Esophagus squamous epithelium (tissue), 5 donors: ENCODE data around the gene CBFA2T3. TPM values are rescaled to one million over a fixed set of nuclear protein-coding genes. Genes with fewer than 3 reads are reported as not detected.

ENCODE experiments used
- DNase-seq: peaks from one replicate; lab custom pipeline; 2025; lab: John Stamatoyannopoulos, UW
- H3K27ac ChIP-seq, 4 donors: fragments of 200-600 bp; sonication (generic); one replicate each; pipeline ENCODE4 v1.5.1; 2016 to 2019; ENCODE audit warnings: mild to moderate bottlenecking in 1 of 4
- H3K27me3 ChIP-seq, 4 donors: fragments of 200-600 bp; sonication (generic); 1 replicate in 3 of 4; 2 replicates in 1 of 4; pipeline versions ENCODE4 v1.5.1 to v1.6.0; 2017 to 2021; ENCODE audit warnings: antibody characterized with exemption in 1 of 4
- H3K36me3 ChIP-seq, 3 donors: fragments of 200-600 bp; sonication (generic); one replicate each; pipeline ENCODE4 v1.5.1; 2016 to 2019
- H3K4me1 ChIP-seq, 3 donors: fragments of 200-600 bp; sonication (generic); one replicate each; pipeline ENCODE4 v1.5.1; 2017 to 2019
- H3K4me3 ChIP-seq, 4 donors: fragments of 200-600 bp; sonication (generic); 1 replicate in 3 of 4; 2 replicates in 1 of 4; pipeline ENCODE4 v1.5.1; 2016 to 2019; ENCODE audit warnings: mild to moderate bottlenecking in 2 of 4, moderate library complexity in 1 of 4
- H3K9me3 ChIP-seq, 3 donors: fragments of 200-600 bp; sonication (generic); one replicate each; pipeline ENCODE4 v1.5.1; 2016 to 2019
- POLR2A ChIP-seq, 4 donors: fragments of 450-650 bp; IDR thresholded peaks; one replicate each; pipeline ENCODE4 v1.6.1; 2017; ENCODE audit warnings: antibody characterized with exemption in 4 of 4, mild to moderate bottlenecking in 4 of 4, moderate library complexity in 3 of 4
- WGBS, 2 donors: methylation state at CpG; one replicate each; pipeline ENCODE4 v1.1.5; 2018; 5-methylcytosine and 5-hydroxymethylcytosine counted together
- intact Hi-C: fragments of 100-400 bp; cut with DNase I; formaldehyde crosslinking; loops from one replicate; pipeline ENCODE4 v1.15.0; 2022
- total RNA-seq, 4 donors: library from RNA; depleted of rRNA; stranded (reverse); fragments of >200 nt; gene quantifications; one replicate each; pipeline ENCODE4 v1.1.0, GENCODE V29; 2016
- TF ChIP-seq, protein P1 (sequence below), 6 experiments: fragments of 450-650 bp in 4 of 6; fragments of 200-600 bp in 2 of 6; sonication (generic) in 2 of 6; IDR thresholded peaks; one replicate each; pipeline ENCODE4 v1.5.1; 2016 to 2019; ENCODE audit warnings: antibody characterized with exemption in 6 of 6, mild to moderate bottlenecking in 4 of 6, moderate library complexity in 4 of 6
- donor health status: DM: yes; HTN: yes; CAD: no.

Gene CBFA2T3
- total RNA-seq, 4 donors from 2014 or later = 0.18 to 2.7 (median 1.4) TPM

DNA sequence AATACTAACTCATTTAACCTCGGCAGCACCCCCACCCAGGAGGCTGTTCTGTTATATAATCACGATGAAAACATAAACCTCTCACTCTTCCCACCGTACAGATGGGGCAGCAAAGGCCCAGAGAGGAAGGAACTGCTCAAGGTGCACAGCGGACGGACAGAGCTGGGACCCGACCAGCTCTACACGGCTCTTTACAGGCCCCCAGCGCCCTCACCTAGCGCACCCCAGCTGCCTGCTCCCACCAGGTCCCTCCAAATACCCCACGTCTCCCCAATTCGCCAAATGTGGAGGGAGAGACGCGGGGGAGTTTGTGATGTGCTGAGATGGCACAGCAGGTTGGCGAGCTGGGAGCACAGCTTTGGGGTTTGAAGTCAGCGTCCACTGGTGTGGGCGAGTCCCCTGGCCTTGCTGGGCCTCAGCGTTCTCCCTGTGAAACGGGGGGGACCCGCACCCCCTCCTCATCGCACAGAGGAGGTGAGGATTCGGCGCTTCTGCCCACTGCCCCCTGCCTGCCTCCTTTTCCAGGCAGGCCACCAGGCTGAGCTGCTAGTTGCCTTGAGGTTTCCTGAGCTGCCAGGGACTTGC is 54.1 kb downstream of the CBFA2T3 start:
- Histone ChIP-seq H3K27ac (peak overlapping the region in 3 of 4 donors; percentile 16 to 81 (median 60)), H3K27me3 (peaks cover 0 to 48% (median 0%) of the 10 kb centered on the region in 4 donors), H3K9me3 (peaks cover 0 to 13% (median 8%) of the 10 kb centered on the region in 3 donors), H3K4me3 (no peak overlapping the region), H3K4me1 (peaks cover 46 to 99% (median 62%) of the 10 kb centered on the region in 3 donors), H3K36me3 (no peaks in the 10 kb centered on the region)
- no peak for DNase-seq
- 67 to 74% methylated on average over 8 to 21 of the region's 22 CpGs for WGBS, 2 donors
- no peak for TF ChIP-seq POLR2A (IDR thresholded peaks at IDR 0.05)
- TF ChIP-seq, protein P1, sequence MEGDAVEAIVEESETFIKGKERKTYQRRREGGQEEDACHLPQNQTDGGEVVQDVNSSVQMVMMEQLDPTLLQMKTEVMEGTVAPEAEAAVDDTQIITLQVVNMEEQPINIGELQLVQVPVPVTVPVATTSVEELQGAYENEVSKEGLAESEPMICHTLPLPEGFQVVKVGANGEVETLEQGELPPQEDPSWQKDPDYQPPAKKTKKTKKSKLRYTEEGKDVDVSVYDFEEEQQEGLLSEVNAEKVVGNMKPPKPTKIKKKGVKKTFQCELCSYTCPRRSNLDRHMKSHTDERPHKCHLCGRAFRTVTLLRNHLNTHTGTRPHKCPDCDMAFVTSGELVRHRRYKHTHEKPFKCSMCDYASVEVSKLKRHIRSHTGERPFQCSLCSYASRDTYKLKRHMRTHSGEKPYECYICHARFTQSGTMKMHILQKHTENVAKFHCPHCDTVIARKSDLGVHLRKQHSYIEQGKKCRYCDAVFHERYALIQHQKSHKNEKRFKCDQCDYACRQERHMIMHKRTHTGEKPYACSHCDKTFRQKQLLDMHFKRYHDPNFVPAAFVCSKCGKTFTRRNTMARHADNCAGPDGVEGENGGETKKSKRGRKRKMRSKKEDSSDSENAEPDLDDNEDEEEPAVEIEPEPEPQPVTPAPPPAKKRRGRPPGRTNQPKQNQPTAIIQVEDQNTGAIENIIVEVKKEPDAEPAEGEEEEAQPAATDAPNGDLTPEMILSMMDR (IDR thresholded peaks at IDR 0.05) = no peak
- intact Hi-C loops = no loop called here

DNA sequence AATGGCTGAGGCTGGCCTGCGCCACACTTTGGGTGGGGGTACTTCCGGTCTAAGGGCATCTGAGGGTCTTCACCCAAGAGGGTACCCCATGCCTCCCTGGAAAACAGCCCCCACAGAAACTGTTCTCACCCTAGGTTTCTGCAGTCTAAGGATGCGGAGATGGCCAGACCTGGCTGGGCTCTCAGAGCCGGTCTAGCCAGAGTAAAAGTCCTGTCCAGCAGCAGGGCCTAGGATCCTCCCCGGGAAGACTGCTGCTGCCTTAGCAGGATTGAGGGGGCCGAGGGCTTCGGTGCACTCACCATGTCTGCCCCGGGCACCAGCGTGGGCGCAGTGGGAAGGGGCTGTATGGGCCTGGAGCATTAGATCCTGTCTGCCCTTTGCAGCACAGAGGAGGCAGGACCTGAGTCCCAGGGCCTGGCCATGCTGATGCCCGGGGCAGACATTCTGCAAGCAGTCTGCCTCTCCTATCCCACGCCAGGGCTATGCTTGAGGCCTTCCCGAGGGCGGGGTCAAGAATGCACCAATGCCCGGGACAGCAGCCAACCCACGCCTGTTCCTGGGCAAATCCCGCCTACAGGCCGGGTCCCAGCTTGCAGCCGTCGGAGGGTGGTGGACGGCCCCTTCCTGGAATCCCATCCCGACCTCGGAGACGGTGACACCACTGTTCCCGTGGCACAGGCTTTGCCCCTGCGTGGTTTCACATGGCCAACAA is 54.7 kb downstream of the CBFA2T3 start:
- Histone ChIP-seq H3K4me3 (peak overlapping the region in 1 of 4 donors; percentile 18), H3K27me3 (peaks cover 0 to 41% (median 0%) of the 10 kb centered on the region in 4 donors), H3K27ac (peak overlapping the region; percentile 27 to 81 (median 59)), H3K9me3 (peaks cover 0 to 13% (median 8%) of the 10 kb centered on the region in 3 donors), H3K4me1 (peaks cover 46 to 100% (median 62%) of the 10 kb centered on the region in 3 donors), H3K36me3 (no peaks in the 10 kb centered on the region)
- TF ChIP-seq, protein P1 (IDR thresholded peaks at IDR 0.05) = peak in 2 of 6 experiments; percentile 10 to 35
- TF ChIP-seq POLR2A (IDR thresholded peaks at IDR 0.05) = no peak
- DNase-seq = no peak
- intact Hi-C loops = no loop called here
- WGBS, 2 donors = 14 to 20% methylated on average over 4 of the region's 26 CpGs

DNA sequence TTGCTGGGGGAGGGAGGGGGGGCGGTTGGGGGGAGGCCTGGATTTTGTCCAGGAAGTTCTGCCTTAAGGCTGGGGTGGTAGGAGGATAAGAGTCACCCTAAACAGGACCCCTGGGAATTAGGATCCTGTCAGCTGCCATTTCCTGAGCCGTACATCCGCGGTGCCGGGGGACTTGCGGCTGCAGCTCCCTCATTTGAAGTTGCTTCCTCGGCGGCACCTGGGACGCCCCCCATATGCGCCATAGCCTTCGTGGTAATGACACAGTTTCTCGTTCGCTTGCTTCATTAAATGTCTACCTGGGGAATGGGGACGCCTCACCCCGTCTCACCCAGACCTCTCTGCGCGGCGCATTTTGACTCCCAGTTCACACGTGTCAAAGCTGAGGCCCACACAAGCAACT is 55.4 kb downstream of the CBFA2T3 start:
- no peak for DNase-seq
- Histone ChIP-seq H3K36me3 (no peaks in the 10 kb centered on the region), H3K27ac (peak overlapping the region; percentile 27 to 81 (median 59)), H3K9me3 (peaks cover 0 to 13% (median 8%) of the 10 kb centered on the region in 3 donors), H3K4me3 (peak overlapping the region in 1 of 4 donors; percentile 38), H3K27me3 (peaks cover 0 to 35% (median 0%) of the 10 kb centered on the region in 4 donors), H3K4me1 (peaks cover 42 to 100% (median 58%) of the 10 kb centered on the region in 3 donors)
- 70 to 77% methylated on average over 10 to 12 of the region's 19 CpGs for WGBS, 2 donors
- intact Hi-C loops = no loop called here
- TF ChIP-seq, protein P1 (IDR thresholded peaks at IDR 0.05) = no peak
- no peak for TF ChIP-seq POLR2A (IDR thresholded peaks at IDR 0.05)

GRCh38 chr16:88920618-88921590 is 56.1 kb downstream of the CBFA2T3 start:
- DNase-seq = no peak
- Histone ChIP-seq H3K4me3 (peak overlapping the region in 1 of 4 donors; percentile 38), H3K36me3 (no peaks in the 10 kb centered on the region), H3K4me1 (peaks cover 39 to 95% (median 55%) of the 10 kb centered on the region in 3 donors), H3K27ac (peak overlapping the region; percentile 27 to 81 (median 59)), H3K9me3 (peaks cover 0 to 13% (median 8%) of the 10 kb centered on the region in 3 donors), H3K27me3 (peaks cover 0 to 28% (median 0%) of the 10 kb centered on the region in 4 donors)
- no peak for TF ChIP-seq POLR2A (IDR thresholded peaks at IDR 0.05)
- TF ChIP-seq, protein P1 (IDR thresholded peaks at IDR 0.05) = no peak
- intact Hi-C loops = no loop called here
- WGBS, 2 donors = 4 to 43% methylated on average over 4 to 6 of the region's 28 CpGs
